GM12875 (cell line): ENCODE data around the gene SLC25A27.

ENCODE experiments used
- H3K4me3 ChIP-seq: one replicate; pipeline ENCODE4 v1.5.1; 2011; ENCODE audit warnings: low read depth, low read length, control low read depth
- CTCF ChIP-seq: IDR thresholded peaks from 2 replicates; pipeline ENCODE4 v1.5.1; 2011; ENCODE audit warnings: low read depth, mild to moderate bottlenecking, control low read depth, inconsistent platforms, low read length, moderate library complexity, borderline replicate concordance; ENCODE audit not compliant: insufficient read depth

The SLC25A27 gene

GRCh38 chr6:46711491-46711890 lies 58.7 kb downstream of the SLC25A27 start:
- H3K4me3 ChIP-seq: no peak overlapping the region
- TF ChIP-seq CTCF: no peak

GRCh38 chr6:46715141-46715540 lies 62.4 kb downstream of the SLC25A27 start:
- no peak overlapping the region for H3K4me3 ChIP-seq
- no peak for TF ChIP-seq CTCF

- TF ChIP-seq CTCF: no peak
- no peak overlapping the region for H3K4me3 ChIP-seq
Measured at GRCh38 chr6:46719099-46719498, 66.3 kb downstream of the SLC25A27 start.

- no peak for TF ChIP-seq CTCF
- H3K4me3 ChIP-seq: no peak overlapping the region
Measured at GRCh38 chr6:46720401-46720800, 67.6 kb downstream of the SLC25A27 start.
